ENCODE results near the gene WNT1.
A peak's percentile ranks its signal among the peaks of the same experiment; 100 is the strongest.

Gene WNT1

DNA sequence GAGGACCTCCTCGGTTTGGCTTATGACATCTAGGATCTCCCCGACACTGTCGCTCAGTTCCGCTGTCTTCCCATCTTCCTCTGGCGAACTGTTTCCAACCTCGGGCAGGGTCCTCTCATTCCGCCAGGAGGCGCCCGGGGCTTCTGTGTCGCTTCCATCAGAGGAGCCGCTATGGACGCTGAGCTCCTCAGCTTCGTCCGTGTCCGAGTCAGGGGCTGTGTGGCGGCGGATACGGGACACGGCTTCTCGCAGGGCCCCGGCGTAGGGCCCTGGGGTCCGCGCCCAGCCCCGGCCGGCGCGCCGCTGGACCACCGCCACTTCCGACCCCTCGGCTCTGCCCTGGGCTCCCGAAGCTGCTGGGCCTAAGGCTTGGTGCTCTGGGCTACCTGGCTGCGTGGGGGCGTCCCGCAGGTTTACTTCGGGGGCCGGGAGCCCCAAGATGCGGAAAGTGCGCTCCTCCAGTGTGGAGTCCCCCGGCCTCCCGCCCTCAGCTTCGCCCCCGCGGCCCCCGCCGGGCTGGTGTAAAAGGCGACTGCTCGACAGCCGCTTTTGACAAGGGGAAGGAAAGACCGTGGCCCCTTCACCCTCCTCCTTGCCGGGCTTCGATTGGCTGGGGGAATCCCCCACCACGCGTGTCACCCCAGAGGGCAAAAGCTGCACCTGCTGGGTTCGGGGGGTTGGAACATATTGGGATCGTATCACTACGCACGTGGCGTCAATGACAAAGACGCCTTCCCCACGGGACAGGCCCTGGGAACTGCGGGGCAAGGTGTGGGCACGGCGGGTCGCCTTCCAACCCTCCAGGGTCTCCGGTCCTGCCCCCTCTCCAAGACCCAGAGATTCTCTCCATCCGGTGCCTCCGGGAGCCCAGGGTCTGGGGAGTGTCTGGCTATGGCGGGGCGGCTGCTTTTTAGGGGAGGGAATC lies 18.9 kb downstream of the WNT1 start:
- H3K4me3 ChIP-seq (ENCODE audit: low read length), result no peak overlapping the region
- TF ChIP-seq, protein P1, sequence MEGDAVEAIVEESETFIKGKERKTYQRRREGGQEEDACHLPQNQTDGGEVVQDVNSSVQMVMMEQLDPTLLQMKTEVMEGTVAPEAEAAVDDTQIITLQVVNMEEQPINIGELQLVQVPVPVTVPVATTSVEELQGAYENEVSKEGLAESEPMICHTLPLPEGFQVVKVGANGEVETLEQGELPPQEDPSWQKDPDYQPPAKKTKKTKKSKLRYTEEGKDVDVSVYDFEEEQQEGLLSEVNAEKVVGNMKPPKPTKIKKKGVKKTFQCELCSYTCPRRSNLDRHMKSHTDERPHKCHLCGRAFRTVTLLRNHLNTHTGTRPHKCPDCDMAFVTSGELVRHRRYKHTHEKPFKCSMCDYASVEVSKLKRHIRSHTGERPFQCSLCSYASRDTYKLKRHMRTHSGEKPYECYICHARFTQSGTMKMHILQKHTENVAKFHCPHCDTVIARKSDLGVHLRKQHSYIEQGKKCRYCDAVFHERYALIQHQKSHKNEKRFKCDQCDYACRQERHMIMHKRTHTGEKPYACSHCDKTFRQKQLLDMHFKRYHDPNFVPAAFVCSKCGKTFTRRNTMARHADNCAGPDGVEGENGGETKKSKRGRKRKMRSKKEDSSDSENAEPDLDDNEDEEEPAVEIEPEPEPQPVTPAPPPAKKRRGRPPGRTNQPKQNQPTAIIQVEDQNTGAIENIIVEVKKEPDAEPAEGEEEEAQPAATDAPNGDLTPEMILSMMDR (conservative IDR thresholded peaks at IDR 0.05; ENCODE audit: low read length), result peak; percentile 80
- peak; percentile 65 for DNase-seq (ENCODE audit: low read depth)

DNA sequence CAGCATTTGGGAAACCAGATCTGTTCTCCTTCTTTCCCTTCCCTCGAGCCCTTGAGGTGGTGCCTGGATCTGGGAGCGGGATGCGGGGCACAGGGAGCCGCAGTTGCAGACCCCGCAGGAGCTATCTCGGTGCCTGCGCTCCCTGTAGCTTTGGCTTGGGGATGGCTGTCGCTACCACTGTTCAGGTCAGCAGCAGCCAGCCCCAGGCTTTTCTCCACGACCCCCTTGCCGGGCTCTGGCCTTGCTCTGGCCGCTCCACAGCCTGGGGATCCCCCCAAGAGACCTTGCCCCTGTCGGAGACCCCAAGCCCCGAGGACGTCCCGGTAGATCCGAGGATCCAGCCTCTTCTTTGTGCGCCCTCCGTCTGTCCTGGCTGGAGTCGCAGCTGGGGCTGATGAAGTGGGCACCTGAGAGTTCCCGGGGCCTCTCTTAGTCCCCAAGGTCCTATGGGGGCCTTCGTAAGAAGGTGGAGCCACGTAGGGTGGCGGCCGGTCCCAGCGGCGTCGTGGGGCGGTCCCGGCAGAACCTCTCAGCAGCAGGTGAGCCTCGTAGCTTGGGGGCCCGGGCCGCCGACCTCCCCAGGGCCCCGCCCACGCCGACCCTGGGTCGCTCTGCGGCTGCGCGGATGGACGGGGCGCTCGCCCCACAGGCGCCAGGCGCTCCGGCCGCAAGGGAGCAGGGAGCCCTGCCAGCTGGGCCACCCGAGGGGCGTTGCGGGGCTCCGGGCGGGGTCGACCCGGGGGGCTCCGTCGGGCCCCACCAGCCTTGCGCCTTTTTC lies 19.8 kb downstream of the WNT1 start:
- TF ChIP-seq, protein P1 (conservative IDR thresholded peaks at IDR 0.05; ENCODE audit: low read length), result no peak
- DNase-seq (ENCODE audit: low read depth), result no peak
- H3K4me3 ChIP-seq (ENCODE audit: low read length), result peak overlapping the region; percentile 27

DNA sequence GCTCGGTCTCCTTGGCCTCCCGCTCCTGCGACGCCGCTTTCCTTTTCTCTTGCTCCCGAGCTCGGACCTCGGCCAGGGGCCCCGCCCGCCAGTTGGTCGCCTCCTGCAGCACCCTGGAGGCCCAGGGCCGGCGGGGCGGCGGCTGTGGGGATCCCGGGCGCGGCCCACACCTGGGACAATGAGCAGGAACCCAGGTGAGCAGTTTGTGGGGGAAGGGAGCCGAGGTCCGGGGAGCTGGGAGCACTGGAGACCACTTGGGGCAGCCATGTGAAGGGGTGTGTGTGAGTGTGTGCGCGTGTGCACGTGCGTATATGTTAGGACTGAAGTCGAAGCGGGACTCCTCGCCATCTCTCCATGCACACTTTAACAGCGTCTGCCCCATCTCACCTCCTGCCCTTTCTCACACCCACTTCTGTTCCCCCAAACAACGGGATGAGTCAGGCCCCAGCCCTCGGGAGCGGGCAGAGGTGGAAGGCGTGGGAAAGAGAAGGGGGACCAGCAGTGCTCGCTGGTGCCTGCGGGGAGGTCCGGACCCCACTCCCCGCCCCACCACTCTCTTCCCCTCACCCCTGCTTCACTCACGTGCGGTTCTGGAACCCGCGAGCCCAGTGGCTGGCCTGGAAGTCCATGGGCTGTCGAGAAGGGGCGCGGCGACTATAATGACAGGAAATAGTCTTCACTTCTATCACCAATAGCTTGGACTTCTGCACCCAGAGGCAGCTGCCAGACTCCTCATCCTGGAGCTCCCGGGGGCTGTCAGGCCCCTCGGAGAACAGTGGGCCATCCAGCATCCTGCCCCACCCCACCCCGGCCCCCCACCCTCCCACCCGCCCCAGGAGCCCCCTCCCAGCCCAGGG lies 20.6 kb downstream of the WNT1 start:
- DNase-seq (ENCODE audit: low read depth), result no peak
- H3K4me3 ChIP-seq (ENCODE audit: low read length), result peak overlapping the region; percentile 27
- TF ChIP-seq, protein P1 (conservative IDR thresholded peaks at IDR 0.05; ENCODE audit: low read length), result no peak

DNA sequence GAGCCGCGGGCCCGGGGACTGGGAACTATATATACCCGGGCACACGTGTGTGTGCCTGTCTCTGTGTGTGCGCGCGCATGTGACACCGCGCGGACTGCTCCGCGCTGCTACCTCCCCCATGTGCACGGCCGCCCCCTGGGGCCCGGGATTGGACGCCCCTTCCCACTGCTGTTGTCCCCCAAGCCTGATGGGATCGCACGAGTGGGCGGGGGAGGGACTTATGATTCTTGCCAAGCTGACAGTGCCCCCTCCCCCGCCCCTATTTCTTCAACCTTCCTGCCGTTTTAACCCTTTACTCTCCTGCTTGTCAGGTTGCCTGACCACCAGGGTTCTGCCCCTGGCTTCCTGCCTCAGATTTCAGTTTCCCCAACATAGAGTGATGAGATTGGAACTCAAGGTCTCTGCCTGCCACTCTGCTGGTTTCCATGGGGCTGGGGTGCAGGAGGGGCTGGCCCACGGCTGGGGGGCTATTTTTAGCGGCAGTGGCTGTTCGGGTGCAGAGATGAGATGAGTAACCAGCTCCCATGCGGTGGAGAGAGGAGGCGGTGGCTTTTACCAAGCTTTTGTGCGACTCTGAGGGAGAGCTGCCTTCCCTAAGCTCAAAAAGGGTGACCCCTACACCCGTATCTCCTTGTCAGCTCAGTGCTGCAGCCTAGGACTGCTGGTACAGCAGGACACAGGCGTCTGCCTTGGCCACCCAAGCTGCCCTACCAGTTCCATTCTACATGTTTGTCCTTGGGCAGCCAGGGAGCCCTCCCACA lies 21.4 kb downstream of the WNT1 start, which contains the start of gene DDN:
DDN (minus strand) TSS at position 5 of the 761 bp plus-strand sequence. CDS start 88 bp downstream, outside the sequence.
- peak; percentile 20 for DNase-seq (ENCODE audit: low read depth)
- peak within 1 kb of the TSS; percentile 31 for H3K4me3 ChIP-seq (ENCODE audit: low read length)
- TF ChIP-seq, protein P1 (conservative IDR thresholded peaks at IDR 0.05; ENCODE audit: low read length), result no peak

DNA sequence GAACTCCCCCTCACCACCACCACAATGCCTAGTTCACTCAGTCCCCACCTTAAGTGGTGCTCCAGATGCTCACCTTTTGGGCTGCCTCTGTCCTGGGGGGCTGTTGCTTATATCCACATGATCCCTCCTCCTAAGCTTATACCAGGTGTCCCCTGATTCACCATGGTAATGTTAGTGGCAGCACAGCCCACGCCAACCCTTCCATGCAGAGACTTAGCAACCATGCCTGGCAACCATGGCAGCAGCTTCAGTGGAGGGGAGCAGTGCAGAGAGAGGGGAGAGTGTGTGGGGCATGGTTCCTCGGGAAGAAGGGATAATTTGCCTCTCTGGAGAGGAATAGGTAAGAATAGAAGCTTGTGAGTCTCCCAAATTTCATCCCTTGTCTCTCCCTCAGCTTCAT lies 22.2 kb downstream of the WNT1 start:
- TF ChIP-seq, protein P1 (conservative IDR thresholded peaks at IDR 0.05; ENCODE audit: low read length), result no peak
- DNase-seq (ENCODE audit: low read depth), result no peak
- no peak overlapping the region for H3K4me3 ChIP-seq (ENCODE audit: low read length)

DNA sequence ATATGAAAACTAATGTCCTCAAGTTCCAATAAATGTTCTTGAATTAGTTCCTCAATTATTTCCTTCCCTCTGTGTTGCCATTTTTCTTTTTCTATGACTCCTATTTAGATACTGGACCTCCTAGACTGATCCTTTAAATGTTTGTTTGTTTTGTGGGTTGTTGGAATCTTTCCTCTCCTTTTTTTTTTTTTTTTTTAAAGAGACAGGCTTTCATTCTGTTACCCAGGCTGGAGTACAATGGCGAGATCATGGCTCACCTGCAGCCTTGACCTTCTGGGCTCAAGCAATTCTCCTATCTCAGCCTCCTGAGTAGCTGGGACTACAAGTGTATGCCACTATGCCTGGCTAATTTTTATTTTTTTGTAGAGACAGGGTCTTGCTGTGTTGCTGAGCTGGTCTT lies 30.8 kb downstream of the WNT1 start:
- H3K4me3 ChIP-seq (ENCODE audit: low read length), result no peak overlapping the region
- no peak for DNase-seq (ENCODE audit: low read depth)
- TF ChIP-seq, protein P1 (conservative IDR thresholded peaks at IDR 0.05; ENCODE audit: low read length), result no peak
